ENCODE results near the gene MEGF10.

DNA sequence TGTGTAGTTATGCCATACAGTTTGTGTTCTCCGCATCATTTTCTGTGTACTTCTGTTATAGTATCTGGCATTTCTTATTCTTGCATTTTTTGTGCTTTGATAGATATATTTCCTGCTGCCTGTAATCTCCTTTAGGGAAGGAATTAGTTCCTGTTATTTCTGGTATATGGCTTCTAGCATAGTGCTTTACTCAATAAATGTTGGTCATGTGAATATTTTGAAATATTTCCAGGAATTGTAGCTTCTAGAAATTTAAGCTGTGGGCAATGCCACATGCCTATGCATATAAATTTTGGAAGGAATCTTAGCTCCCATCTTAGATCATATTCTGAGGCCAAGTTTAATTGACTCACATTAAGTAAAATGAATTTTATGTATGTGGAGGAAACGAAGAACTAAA lies 215.3 kb downstream of the MEGF10 start:
- no peak for TF ChIP-seq EZH2 (IDR thresholded peaks at IDR 0.05; ENCODE audit: borderline replicate concordance, low read length)
- TF ChIP-seq, protein P1, sequence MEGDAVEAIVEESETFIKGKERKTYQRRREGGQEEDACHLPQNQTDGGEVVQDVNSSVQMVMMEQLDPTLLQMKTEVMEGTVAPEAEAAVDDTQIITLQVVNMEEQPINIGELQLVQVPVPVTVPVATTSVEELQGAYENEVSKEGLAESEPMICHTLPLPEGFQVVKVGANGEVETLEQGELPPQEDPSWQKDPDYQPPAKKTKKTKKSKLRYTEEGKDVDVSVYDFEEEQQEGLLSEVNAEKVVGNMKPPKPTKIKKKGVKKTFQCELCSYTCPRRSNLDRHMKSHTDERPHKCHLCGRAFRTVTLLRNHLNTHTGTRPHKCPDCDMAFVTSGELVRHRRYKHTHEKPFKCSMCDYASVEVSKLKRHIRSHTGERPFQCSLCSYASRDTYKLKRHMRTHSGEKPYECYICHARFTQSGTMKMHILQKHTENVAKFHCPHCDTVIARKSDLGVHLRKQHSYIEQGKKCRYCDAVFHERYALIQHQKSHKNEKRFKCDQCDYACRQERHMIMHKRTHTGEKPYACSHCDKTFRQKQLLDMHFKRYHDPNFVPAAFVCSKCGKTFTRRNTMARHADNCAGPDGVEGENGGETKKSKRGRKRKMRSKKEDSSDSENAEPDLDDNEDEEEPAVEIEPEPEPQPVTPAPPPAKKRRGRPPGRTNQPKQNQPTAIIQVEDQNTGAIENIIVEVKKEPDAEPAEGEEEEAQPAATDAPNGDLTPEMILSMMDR (IDR thresholded peaks at IDR 0.05; ENCODE audit: low read length), result no peak
